ENCODE measurements around the gene CAPZA2.
A peak's percentile ranks its signal among the peaks of the same experiment; 100 is the strongest.

The CAPZA2 gene

DNA sequence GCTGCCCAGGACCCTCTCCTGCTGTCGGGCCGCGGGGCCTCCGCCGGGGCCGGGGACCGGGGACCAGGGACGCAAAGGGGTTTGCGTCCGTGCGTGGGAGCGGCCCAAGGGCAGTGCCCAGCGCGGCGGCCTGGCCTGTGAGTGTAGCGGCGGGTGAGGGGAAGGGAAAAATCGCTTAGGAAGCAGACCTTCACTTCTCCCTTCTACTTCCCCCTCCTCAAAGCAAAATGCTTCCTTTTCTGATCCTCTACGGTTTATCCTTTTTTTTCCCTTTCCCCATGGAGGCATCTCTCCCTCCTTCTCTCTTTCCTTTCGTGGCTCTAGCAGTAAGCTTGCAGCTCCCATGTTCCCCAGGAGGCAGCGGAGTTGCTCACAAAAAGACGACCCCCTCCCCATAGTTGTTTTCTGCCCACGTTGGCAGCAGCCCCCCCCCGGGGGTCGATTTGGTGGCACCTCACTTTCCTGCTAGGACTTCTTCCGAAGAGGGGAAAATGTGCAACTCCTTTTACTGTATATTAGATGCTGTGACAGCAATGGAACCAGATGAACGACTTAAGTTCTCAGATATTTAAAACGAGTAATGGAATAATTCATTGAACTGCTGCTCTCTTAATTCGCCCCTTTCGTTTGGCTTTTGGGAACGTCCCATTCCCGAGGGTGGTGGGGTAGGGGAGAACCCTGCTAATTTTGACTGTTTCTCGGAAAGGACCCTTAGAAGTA lies 724 bp downstream of the CAPZA2 start:
- peak; percentile 25 for DNase-seq (ENCODE audit: low spot score)

- no peak for DNase-seq (ENCODE audit: low spot score)
These were observed 1.6 kb downstream of the CAPZA2 start for GRCh38 chr7:116863936-116864500.

GRCh38 chr7:116871061-116871700 lies 8.8 kb downstream of the CAPZA2 start:
- no peak for DNase-seq (ENCODE audit: low spot score)

DNA sequence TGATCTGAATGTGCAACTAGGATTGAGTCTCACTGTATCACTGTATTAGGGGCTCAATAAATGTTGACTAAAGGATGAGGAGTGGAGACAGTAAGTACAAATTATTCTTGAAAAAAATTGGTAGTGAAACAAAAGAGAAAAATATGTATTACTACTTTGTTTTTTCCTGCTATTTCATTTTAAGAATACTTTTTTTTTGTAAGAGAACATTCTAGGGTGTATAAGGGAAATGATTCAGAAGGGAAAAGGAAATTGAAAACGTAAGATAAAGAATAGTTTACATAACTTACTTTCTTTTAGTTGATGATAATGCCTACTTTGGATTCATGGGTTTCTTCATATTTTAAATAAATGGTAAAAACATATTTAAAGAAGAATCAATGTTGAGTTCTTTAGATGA lies 9.6 kb downstream of the CAPZA2 start:
- DNase-seq (ENCODE audit: low spot score): no peak

DNA sequence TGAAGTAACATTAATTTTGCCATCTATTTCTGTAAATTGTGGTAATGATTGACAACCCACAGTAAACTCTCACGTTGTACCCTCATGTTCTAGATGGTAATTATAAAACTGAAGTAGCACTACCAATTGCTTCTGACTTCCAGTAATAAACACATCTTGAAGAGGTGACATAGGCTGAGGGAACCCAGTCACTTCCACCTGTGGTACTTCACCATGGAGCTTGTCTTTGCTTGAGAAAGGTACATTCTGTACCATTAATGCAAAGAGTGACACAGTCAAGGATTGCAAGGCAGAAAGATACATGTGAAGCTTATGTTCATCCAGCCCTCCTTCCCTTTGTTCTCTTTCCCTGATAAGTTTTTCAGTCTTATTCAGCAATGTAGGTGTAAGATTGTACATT lies 11.2 kb downstream of the CAPZA2 start:
- no peak for DNase-seq (ENCODE audit: low spot score)

GRCh38 chr7:116876664-116877442 lies 14.5 kb downstream of the CAPZA2 start:
- DNase-seq (ENCODE audit: low spot score): no peak

- DNase-seq (ENCODE audit: low spot score): no peak
These were observed 15.2 kb downstream of the CAPZA2 start for GRCh38 chr7:116877443-116878217.

- no peak for DNase-seq (ENCODE audit: low spot score)
These were observed 22.3 kb downstream of the CAPZA2 start for GRCh38 chr7:116884691-116885090.

GRCh38 chr7:116885724-116886123 lies 23.3 kb downstream of the CAPZA2 start:
- no peak for DNase-seq (ENCODE audit: low spot score)

- no peak for DNase-seq (ENCODE audit: low spot score)
These were observed 24.3 kb downstream of the CAPZA2 start for GRCh38 chr7:116886543-116887156.

DNA sequence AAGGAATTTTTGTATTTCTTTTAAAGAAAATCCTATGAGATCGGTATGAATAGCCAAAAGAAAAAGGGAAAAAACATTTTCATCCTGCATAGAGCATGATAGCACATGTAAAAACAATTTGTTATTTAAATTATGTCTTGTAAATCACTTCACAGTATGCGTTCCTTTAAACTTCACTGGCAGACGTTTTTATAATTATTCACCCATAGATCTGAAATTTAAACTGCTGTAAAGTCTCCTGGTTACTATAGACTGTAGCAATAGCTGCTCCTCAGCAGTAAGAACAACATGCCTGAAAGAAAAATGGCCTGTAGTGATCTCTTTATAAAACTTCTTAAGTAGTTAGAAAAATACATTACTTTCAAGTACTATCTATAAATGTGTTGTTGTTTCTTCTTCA lies 26.5 kb downstream of the CAPZA2 start:
- DNase-seq (ENCODE audit: low spot score): no peak

GRCh38 chr7:116895849-116896248 lies 33.5 kb downstream of the CAPZA2 start:
- DNase-seq (ENCODE audit: low spot score): no peak

DNA sequence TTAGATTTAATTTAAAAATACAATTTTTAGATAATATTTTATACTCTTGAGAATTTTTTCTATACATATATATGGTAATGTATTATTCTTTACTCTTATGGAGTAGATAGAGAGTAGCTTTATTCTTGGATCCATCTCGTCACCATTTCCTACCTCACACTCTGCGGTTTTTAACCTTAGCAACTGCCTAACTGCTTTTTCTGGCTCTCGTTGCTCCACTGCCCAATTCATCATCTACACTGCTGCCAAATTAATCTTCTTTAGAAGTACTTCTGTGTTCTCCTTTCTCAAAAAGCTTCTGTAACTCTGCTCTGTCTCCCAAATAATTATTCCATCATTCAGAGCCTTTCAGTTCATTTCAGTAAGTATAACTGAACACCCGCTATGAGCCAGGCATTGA lies 35.3 kb downstream of the CAPZA2 start:
- DNase-seq (ENCODE audit: low spot score): peak; percentile 27

DNA sequence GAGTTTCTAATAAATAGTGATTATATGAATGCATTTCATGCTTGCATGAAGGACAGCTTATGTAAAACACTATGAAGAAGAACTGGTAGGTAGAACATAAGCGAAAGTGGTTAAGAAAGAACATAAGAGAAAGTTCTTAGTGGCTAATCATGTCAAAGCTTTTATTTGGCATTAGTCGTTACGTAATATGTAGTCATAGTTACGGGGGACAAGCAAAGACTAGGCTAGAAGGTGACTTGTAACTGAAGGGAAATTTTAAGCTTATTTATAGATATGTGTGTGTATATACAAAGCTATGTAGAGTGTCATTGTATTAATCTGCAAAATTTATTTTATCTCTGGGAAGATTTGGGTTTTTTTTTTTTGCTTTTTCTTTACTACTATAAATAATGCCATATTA lies 36.9 kb downstream of the CAPZA2 start:
- no peak for DNase-seq (ENCODE audit: low spot score)

DNA sequence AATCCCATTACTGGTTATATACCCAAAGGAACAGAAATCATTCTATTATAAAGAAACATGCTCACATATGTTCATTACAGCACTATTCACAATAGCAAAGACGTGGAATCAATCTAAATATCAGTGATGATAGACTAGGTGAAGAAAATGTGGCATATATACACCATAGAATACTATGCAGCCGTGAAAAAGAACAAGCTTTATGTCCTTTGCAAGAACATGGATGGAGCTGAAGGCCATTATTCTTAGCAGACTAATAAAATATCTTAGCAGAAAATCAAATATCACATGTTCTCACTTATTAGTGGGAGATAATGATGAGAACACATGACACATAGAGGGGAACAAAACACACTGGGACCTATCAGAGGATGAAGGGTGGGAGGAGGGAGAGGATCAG lies 38.8 kb downstream of the CAPZA2 start:
- DNase-seq (ENCODE audit: low spot score): no peak

GRCh38 chr7:116902867-116903266 lies 40.5 kb downstream of the CAPZA2 start:
- DNase-seq (ENCODE audit: low spot score): no peak

DNA sequence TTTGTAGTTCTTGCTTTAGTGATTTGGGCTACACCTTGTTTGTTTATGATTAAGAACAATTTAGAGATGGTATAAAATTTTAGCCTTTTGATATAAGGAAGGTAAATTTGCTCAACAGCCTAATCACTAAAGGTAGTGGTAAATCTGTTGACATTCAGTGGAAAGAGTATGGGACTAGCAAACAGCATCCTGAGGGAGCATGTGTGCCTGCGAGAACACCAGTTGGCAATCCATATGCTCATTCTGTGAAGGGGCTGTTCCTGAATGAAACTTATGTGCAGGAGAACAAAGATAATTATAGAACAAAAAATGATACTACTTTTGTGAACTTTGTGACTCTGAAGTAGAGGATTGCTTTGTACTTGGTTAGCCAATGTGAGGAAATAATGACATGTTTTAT lies 44.0 kb downstream of the CAPZA2 start:
- DNase-seq (ENCODE audit: low spot score): peak; percentile 69

- no peak for DNase-seq (ENCODE audit: low spot score)
These were observed 48.0 kb downstream of the CAPZA2 start for GRCh38 chr7:116910383-116910782.

DNA sequence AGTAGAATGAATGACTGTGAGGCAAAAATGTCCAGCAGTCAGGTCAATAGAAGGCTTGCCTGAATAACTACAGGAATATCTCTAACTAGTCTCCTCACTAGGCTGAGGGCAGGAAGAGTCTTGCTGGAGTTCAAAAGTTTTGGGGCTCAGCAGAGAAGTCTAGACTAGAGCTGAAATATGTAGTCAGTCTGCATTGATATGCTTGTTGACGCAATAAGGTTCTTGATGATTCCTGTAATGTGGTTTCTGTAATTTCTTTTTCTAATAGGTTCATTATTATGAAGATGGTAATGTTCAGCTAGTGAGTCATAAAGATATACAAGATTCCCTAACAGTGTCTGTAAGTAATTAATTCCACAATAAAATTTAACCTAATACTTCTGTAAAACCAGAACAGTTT lies 49.4 kb downstream of the CAPZA2 start:
- no peak for DNase-seq (ENCODE audit: low spot score)

GRCh38 chr7:116912269-116912909 lies 50.0 kb downstream of the CAPZA2 start:
- no peak for DNase-seq (ENCODE audit: low spot score)

- no peak for DNase-seq (ENCODE audit: low spot score)
These were observed 56.3 kb downstream of the CAPZA2 start for GRCh38 chr7:116918704-116919103.
